OCI-LY7 (cell line): ENCODE measurements around the gene LRRC75B. TPM values are rescaled to one million over a fixed set of nuclear protein-coding genes. Genes with fewer than 3 reads are reported as not detected.

Experiments
- BruUV-seq: library from RNA; stranded (reverse); fragments of 400-500 nt; replicated peaks from 2 replicates; lab custom pipeline; 2021; lab: Mats Ljungman, UMichigan
- CTCF ChIA-PET: fragments of 300-600 bp; sonication (Branson Sonifier 250); formaldehyde crosslinking; loops from one replicate; lab custom pipeline; 2022; ENCODE audit warnings: antibody characterized with exemption; ENCODE audit not compliant: unreplicated experiment; lab: Charles Lee
- POLR2A ChIA-PET: fragments of 300-600 bp; sonication (Branson Sonifier 250); formaldehyde crosslinking; loops from one replicate; lab custom pipeline; 2022; ENCODE audit warnings: antibody characterized with exemption; lab: Charles Lee
- DNase-seq: peaks from one replicate; pipeline ENCODE4 v3.0.0-alpha.2; 2015; ENCODE audit warnings: low spot score
- H2AFZ ChIP-seq: fragments of 200-600 bp; sonication (generic), shearing (Covaris generic); 2 replicates; pipeline ENCODE4 v1.6.1; 2014; ENCODE audit warnings: mild to moderate bottlenecking, antibody characterized with exemption, low read length, moderate library complexity
- H3K27ac ChIP-seq: fragments of 200-600 bp; sonication (generic); 2 replicates; pipeline ENCODE4 v1.5.1; 2014; ENCODE audit warnings: mixed run types, low read depth, mild to moderate bottlenecking, moderate library complexity, low read length, inconsistent platforms; ENCODE audit not compliant: poor library complexity, severe bottlenecking
- H3K36me3 ChIP-seq: fragments of 200-600 bp; sonication (generic); 2 replicates; pipeline ENCODE4 v1.6.1; 2014; ENCODE audit warnings: mild to moderate bottlenecking, antibody characterized with exemption, low read length, moderate library complexity, mixed read lengths; ENCODE audit not compliant: insufficient read depth
- H3K4me1 ChIP-seq: fragments of 200-600 bp; sonication (generic); 2 replicates; pipeline ENCODE4 v1.5.1; 2014; ENCODE audit warnings: mild to moderate bottlenecking, low read length; ENCODE audit not compliant: insufficient read depth, poor library complexity, severe bottlenecking
- H3K4me2 ChIP-seq: fragments of 200-600 bp; sonication (generic); 2 replicates; pipeline ENCODE4 v1.6.1; 2014; ENCODE audit warnings: mild to moderate bottlenecking, low read length
- H3K4me3 ChIP-seq: fragments of 200-600 bp; sonication (generic); 2 replicates; pipeline ENCODE4 v1.5.1; 2014; ENCODE audit warnings: mild to moderate bottlenecking, low read depth, low read length; ENCODE audit not compliant: poor library complexity, severe bottlenecking
- H3K79me2 ChIP-seq: fragments of 200-600 bp; sonication (generic); 2 replicates; pipeline ENCODE4 v1.6.1; 2016; ENCODE audit warnings: low read depth, mild to moderate bottlenecking, low read length, moderate library complexity, mixed read lengths; ENCODE audit not compliant: insufficient read depth
- H3K9me2 ChIP-seq: fragments of 200-600 bp; sonication (generic); 2 replicates; pipeline ENCODE4 v1.6.1; 2016; ENCODE audit warnings: mild to moderate bottlenecking, low read length, mixed read lengths; ENCODE audit not compliant: insufficient read depth
- H3K9me3 ChIP-seq: fragments of 200-600 bp; sonication (generic); 2 replicates; pipeline ENCODE4 v1.6.1; 2014; ENCODE audit warnings: mild to moderate bottlenecking, mixed run types, low read length, mixed read lengths
- H4K20me1 ChIP-seq: fragments of 200-600 bp; sonication (generic); 2 replicates; pipeline ENCODE4 v1.6.1; 2014; ENCODE audit warnings: mild to moderate bottlenecking, antibody characterized with exemption, low read length, moderate library complexity, mixed read lengths; ENCODE audit not compliant: insufficient read depth
- CTCF ChIP-seq: fragments of 200-600 bp; sonication (generic); conservative IDR thresholded peaks from 2 replicates; pipeline ENCODE4 v1.5.1; 2014; ENCODE audit warnings: mild to moderate bottlenecking, antibody characterized with exemption, low read length, moderate library complexity, mixed read lengths
- EZH2phosphoT487 ChIP-seq: fragments of 200-600 bp; sonication (generic); IDR thresholded peaks from 2 replicates; pipeline ENCODE4 v1.6.1; 2018; ENCODE audit warnings: low read depth, borderline replicate concordance, mild to moderate bottlenecking, mixed run types, antibody characterized with exemption, low read length, moderate library complexity, mixed read lengths
- intact Hi-C: fragments of 100-400 bp; cut with micrococcal nuclease; formaldehyde crosslinking; loops from one replicate; pipeline ENCODE4 v1.10.0; 2022; ENCODE audit not compliant: unreplicated experiment
- total RNA-seq, 2 experiments: library from RNA; depleted of rRNA in 1 of 2; stranded (reverse); fragments of >200 nt in 1 of 2; shearing (Covaris generic) in 1 of 2; gene quantifications; 2 replicates each; pipeline ENCODE4 v1.2.3, GENCODE V29; 2014 to 2022

Gene LRRC75B
- total RNA-seq, 2 experiments from 2014 or later = not detected

- CTCF ChIA-PET = interaction anchor here (0.6 kb wide), 1 partner anchor 1059 kb away, joined by 3 read pairs; no protein-coding TSS in a partner anchor
- intact Hi-C loops = no loop called here
- DNase-seq = no peak
- Histone ChIP-seq H3K36me3 (no peaks in the 10 kb centered on the region), H3K79me2 (no peaks in the 10 kb centered on the region), H3K9me2 (no peaks in the 10 kb centered on the region), H3K4me1 (no peaks in the 10 kb centered on the region), H2AFZ (no peak overlapping the region), H3K4me2 (no peak overlapping the region), H3K9me3 (no peaks in the 10 kb centered on the region), H4K20me1 (no peaks in the 10 kb centered on the region), H3K4me3 (no peak overlapping the region), H3K27ac (no peak overlapping the region)
- TF ChIP-seq CTCF (no peak), EZH2phosphoT487 (no peak)
- POLR2A ChIA-PET = no interaction called here
- BruUV-seq = no TSS peak
These were observed 5.6 kb downstream of the LRRC75B start for GRCh38 chr22:24587251-24587650.

GRCh38 chr22:24585927-24586546 is 6.8 kb downstream of the LRRC75B start:
- no peak overlapping the region for H2AFZ ChIP-seq
- H3K9me3 ChIP-seq = no peaks in the 10 kb centered on the region
- H3K36me3 ChIP-seq = no peaks in the 10 kb centered on the region
- no peaks in the 10 kb centered on the region for H3K9me2 ChIP-seq
- H3K79me2 ChIP-seq = no peaks in the 10 kb centered on the region
- no peak overlapping the region for H3K4me3 ChIP-seq
- no peak for DNase-seq
- no peak overlapping the region for H3K4me2 ChIP-seq
- BruUV-seq = no TSS peak
- ChIA-PET CTCF (no interaction called here), POLR2A (no interaction called here)
- no peak overlapping the region for H3K27ac ChIP-seq
- H3K4me1 ChIP-seq = no peaks in the 10 kb centered on the region
- no peak for TF ChIP-seq CTCF
- TF ChIP-seq EZH2phosphoT487 = no peak
- no peaks in the 10 kb centered on the region for H4K20me1 ChIP-seq
- intact Hi-C loops = no loop called here

DNA sequence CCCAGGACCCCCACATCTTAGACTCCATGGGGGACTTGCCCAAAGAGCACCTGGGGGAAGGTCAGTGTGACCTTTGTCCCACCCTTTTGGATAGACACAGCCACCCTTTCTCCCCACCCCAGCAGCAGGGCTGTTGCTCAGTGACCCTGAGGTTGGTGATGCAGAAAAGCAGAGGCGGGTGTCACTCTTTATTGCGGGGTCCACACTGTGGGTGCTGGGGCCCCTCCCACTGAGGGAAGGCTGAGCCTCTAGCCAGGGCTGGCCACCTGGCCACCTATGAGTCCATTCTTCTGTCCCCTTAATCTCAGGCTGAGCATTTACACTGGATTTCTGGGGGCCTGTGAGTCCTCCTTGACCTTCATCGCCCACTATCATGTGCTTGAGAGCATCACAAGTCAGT is 7.4 kb downstream of the LRRC75B start:
- CTCF ChIA-PET = no interaction called here
- BruUV-seq = no TSS peak
- intact Hi-C loops = no loop called here

More for the DNA sequence above, 7.4 kb downstream of the LRRC75B start:
- Histone ChIP-seq H4K20me1 (no peaks in the 10 kb centered on the region), H3K9me2 (no peaks in the 10 kb centered on the region), H3K4me2 (no peak overlapping the region), H3K79me2 (no peaks in the 10 kb centered on the region), H3K36me3 (no peaks in the 10 kb centered on the region), H3K27ac (no peak overlapping the region), H2AFZ (no peak overlapping the region), H3K9me3 (no peaks in the 10 kb centered on the region), H3K4me1 (no peaks in the 10 kb centered on the region), H3K4me3 (no peak overlapping the region)
- POLR2A ChIA-PET = no interaction called here
- no peak for DNase-seq
- TF ChIP-seq CTCF = no peak
- TF ChIP-seq EZH2phosphoT487 = no peak
